K562 (cell line): Measurements from ENCODE around the gene FASN. TPM values are rescaled to one million over a fixed set of nuclear protein-coding genes. Genes with fewer than 3 reads are reported as not detected.
A peak's percentile ranks its signal among the peaks of the same experiment; 100 is the strongest.

Source experiments
- CEBPG ChIP-seq, 3 experiments: fragments of 200-800 bp in 1 of 3; sonication (Bioruptor generic) in 1 of 3; sonication (generic) in 1 of 3; formaldehyde crosslinking in 1 of 3; IDR thresholded peaks in 2 of 3; conservative IDR thresholded peaks in 1 of 3; 2 replicates each; pipeline versions ENCODE4 v1.6.1 to v1.8.0; 2016 to 2022; ENCODE audit warnings: missing compliant biosample characterization in 2 of 3, missing genetic modification characterization in 2 of 3, mild to moderate bottlenecking in 1 of 3, missing genetic modification reagents in 1 of 3
- CEBPZ ChIP-seq: fragments of 150-350 bp; IDR thresholded peaks from 2 replicates; pipeline ENCODE4 v1.6.1; 2014; ENCODE audit warnings: low read depth, mild to moderate bottlenecking, low read length, borderline replicate concordance
- CHAMP1 ChIP-seq: fragments of 450-650 bp; IDR thresholded peaks from 2 replicates; pipeline ENCODE4 v1.6.1; 2016; ENCODE audit warnings: mild to moderate bottlenecking
- FOXK2 ChIP-seq, 2 experiments: fragments of 450-650 bp; IDR thresholded peaks in 1 of 2; conservative IDR thresholded peaks in 1 of 2; 2 replicates each; pipeline ENCODE4 v1.6.1; 2016; ENCODE audit warnings: low read depth in 2 of 2, mild to moderate bottlenecking in 1 of 2
- HDGF ChIP-seq: fragments of 450-650 bp; IDR thresholded peaks from 2 replicates; pipeline ENCODE4 v1.6.1; 2016
- L3MBTL2 ChIP-seq: fragments of 450-650 bp; IDR thresholded peaks from 2 replicates; pipeline ENCODE4 v1.6.1; 2016; ENCODE audit warnings: mild to moderate bottlenecking, moderate library complexity
- MCM3 ChIP-seq: fragments of 450-650 bp; IDR thresholded peaks from 2 replicates; pipeline ENCODE4 v1.6.1; 2016
- PPARD ChIP-seq: fragments of 250-450 bp; sonication (Bioruptor Pico); IDR thresholded peaks from 2 replicates; pipeline ENCODE4 v1.8.0; 2022; ENCODE audit warnings: inconsistent platforms, mild to moderate bottlenecking, moderate library complexity
- ZNF592 ChIP-seq: fragments of 450-650 bp; IDR thresholded peaks from 2 replicates; pipeline ENCODE4 v1.6.1; 2017; ENCODE audit warnings: antibody characterized with exemption, mild to moderate bottlenecking
- ZNF830 ChIP-seq: fragments of 250-450 bp; sonication (Bioruptor Pico); IDR thresholded peaks from 2 replicates; pipeline ENCODE4 v1.5.0; 2021; ENCODE audit warnings: mild to moderate bottlenecking
- polyA plus RNA-seq, 8 experiments: library from polyadenylated mRNA; depleted of rRNA in 4 of 8; stranded (reverse) in 5 of 8; unstranded in 3 of 8; fragments of >200 nt; fragmentation: Nextera tagmentation in 2 of 8; fragmentation: Illumina TruSeq in 1 of 8; extraction: Ambion mirVana in 2 of 8; extraction: Trizol in 1 of 8; gene quantifications; 2 replicates each; pipeline versions ENCODE4 v1.2.1 to v1.2.3, GENCODE V29; 2011 to 2014; ENCODE audit warnings: inconsistent platforms in 1 of 8, missing spikeins in 1 of 8
- total RNA-seq, 7 experiments: library from RNA; depleted of rRNA in 6 of 7; stranded (reverse); fragments of >200 nt in 6 of 7; fragmentation: Illumina TruSeq in 2 of 7; extraction: Trizol in 2 of 7; gene quantifications; 2 replicates each; pipeline versions ENCODE4 v1.2.1 to v1.2.3, GENCODE V29; 2011 to 2021; ENCODE audit warnings: low replicate concordance in 1 of 7
- TF ChIP-seq, protein P1 (sequence below), 2 experiments: fragments of 450-650 bp; conservative IDR thresholded peaks; 2 replicates each; pipeline ENCODE4 v1.6.1; 2017; ENCODE audit warnings: mild to moderate bottlenecking in 2 of 2, moderate library complexity in 2 of 2
- TF ChIP-seq, protein P2 (sequence below): fragments of 250-450 bp; sonication (Bioruptor Pico); IDR thresholded peaks from 2 replicates; pipeline ENCODE4 v1.8.0; 2022; ENCODE audit warnings: inconsistent platforms, mild to moderate bottlenecking, moderate library complexity, borderline replicate concordance

Gene FASN
- total and polyA plus RNA-seq, 9 of the 15 experiments (the other 6 are each of a cell fraction or from before 2014, with no cell fraction given): 0.15 to 663 (median 49.9) TPM

- TF ChIP-seq CEBPZ: no peak
- no peak for TF ChIP-seq HDGF
- TF ChIP-seq L3MBTL2: peak; percentile 87
- TF ChIP-seq MCM3: no peak
- no peak for TF ChIP-seq CEBPG (CRISPR knock-in tag; IDR thresholded peaks at IDR 0.05)
- no peak for TF ChIP-seq CEBPG (tag; conservative IDR thresholded peaks at IDR 0.05 in 1 of 2, IDR thresholded peaks at IDR 0.05 in 1 of 2)
- TF ChIP-seq, protein P1, sequence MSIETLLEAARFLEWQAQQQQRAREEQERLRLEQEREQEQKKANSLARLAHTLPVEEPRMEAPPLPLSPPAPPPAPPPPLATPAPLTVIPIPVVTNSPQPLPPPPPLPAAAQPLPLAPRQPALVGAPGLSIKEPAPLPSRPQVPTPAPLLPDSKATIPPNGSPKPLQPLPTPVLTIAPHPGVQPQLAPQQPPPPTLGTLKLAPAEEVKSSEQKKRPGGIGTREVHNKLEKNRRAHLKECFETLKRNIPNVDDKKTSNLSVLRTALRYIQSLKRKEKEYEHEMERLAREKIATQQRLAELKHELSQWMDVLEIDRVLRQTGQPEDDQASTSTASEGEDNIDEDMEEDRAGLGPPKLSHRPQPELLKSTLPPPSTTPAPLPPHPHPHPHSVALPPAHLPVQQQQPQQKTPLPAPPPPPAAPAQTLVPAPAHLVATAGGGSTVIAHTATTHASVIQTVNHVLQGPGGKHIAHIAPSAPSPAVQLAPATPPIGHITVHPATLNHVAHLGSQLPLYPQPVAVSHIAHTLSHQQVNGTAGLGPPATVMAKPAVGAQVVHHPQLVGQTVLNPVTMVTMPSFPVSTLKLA (conservative IDR thresholded peaks at IDR 0.05): peak; percentile 94 to 98
- no peak for TF ChIP-seq PPARD (CRISPR knock-in tag)
- peak; percentile 23; the same call in 1 of the 2 replicates for TF ChIP-seq ZNF592
- TF ChIP-seq CHAMP1: no peak
- TF ChIP-seq FOXK2 (conservative IDR thresholded peaks at IDR 0.05 in 1 of 2, IDR thresholded peaks at IDR 0.05 in 1 of 2; ENCODE audit: low read depth in 2 of 2): peak in 1 of 2 experiments; percentile 32; a peak in 1 of 4 replicates
- no peak for TF ChIP-seq ZNF830 (CRISPR knock-in tag)
- TF ChIP-seq, protein P2, sequence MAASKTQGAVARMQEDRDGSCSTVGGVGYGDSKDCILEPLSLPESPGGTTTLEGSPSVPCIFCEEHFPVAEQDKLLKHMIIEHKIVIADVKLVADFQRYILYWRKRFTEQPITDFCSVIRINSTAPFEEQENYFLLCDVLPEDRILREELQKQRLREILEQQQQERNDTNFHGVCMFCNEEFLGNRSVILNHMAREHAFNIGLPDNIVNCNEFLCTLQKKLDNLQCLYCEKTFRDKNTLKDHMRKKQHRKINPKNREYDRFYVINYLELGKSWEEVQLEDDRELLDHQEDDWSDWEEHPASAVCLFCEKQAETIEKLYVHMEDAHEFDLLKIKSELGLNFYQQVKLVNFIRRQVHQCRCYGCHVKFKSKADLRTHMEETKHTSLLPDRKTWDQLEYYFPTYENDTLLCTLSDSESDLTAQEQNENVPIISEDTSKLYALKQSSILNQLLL: no peak
Measured at GRCh38 chr17:82037092-82037888, 60.7 kb downstream of the FASN start, which contains the start of gene DCXR (continued).
